Measurements from ENCODE around the gene CMTM4.

CMTM4 gene

GRCh38 chr16:66711581-66711980, 15.0 kb upstream of the CMTM4 start:
- TF ChIP-seq, protein P1, sequence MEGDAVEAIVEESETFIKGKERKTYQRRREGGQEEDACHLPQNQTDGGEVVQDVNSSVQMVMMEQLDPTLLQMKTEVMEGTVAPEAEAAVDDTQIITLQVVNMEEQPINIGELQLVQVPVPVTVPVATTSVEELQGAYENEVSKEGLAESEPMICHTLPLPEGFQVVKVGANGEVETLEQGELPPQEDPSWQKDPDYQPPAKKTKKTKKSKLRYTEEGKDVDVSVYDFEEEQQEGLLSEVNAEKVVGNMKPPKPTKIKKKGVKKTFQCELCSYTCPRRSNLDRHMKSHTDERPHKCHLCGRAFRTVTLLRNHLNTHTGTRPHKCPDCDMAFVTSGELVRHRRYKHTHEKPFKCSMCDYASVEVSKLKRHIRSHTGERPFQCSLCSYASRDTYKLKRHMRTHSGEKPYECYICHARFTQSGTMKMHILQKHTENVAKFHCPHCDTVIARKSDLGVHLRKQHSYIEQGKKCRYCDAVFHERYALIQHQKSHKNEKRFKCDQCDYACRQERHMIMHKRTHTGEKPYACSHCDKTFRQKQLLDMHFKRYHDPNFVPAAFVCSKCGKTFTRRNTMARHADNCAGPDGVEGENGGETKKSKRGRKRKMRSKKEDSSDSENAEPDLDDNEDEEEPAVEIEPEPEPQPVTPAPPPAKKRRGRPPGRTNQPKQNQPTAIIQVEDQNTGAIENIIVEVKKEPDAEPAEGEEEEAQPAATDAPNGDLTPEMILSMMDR (IDR thresholded peaks at IDR 0.05; ENCODE audit: insufficient read depth, low read length, poor library complexity, severe bottlenecking), result no peak
- no peak for TF ChIP-seq EZH2phosphoT487 (conservative IDR thresholded peaks at IDR 0.05; ENCODE audit: low read length)
- Histone ChIP-seq H3K27me3 (ENCODE audit: low read length) (no peaks in the 10 kb centered on the region), H3K4me3 (ENCODE audit: insufficient read depth, low read length, poor library complexity, severe bottlenecking) (no peak overlapping the region), H3K4me2 (ENCODE audit: low read depth, low read length, poor library complexity, severe bottlenecking) (no peak overlapping the region), H3F3A (ENCODE audit: insufficient read depth) (no peaks in the 10 kb centered on the region), H2AFZ (ENCODE audit: low read depth, low read length, severe bottlenecking) (no peak overlapping the region), H3K9me2 (replicated peaks; ENCODE audit: insufficient read depth, low read length) (no peaks in the 10 kb centered on the region), H3K79me2 (ENCODE audit: insufficient read depth, low read length) (no peaks in the 10 kb centered on the region), H3K9ac (ENCODE audit: low read length) (no peak overlapping the region), H4K20me1 (ENCODE audit: low read depth, low read length) (no peaks in the 10 kb centered on the region), H3K9me3 (ENCODE audit: insufficient read depth, low read length) (no peaks in the 10 kb centered on the region), H3K27ac (ENCODE audit: low read depth, low read length) (no peak overlapping the region), H3K36me3 (ENCODE audit: low read length) (no peaks in the 10 kb centered on the region)

GRCh38 chr16:66706506-66706880, 9.9 kb upstream of the CMTM4 start:
- Histone ChIP-seq H3K9ac (ENCODE audit: low read length) (no peak overlapping the region), H4K20me1 (ENCODE audit: low read depth, low read length) (no peaks in the 10 kb centered on the region), H2AFZ (ENCODE audit: low read depth, low read length, severe bottlenecking) (no peak overlapping the region), H3F3A (ENCODE audit: insufficient read depth) (no peaks in the 10 kb centered on the region), H3K27me3 (ENCODE audit: low read length) (no peaks in the 10 kb centered on the region), H3K4me2 (ENCODE audit: low read depth, low read length, poor library complexity, severe bottlenecking) (no peak overlapping the region), H3K36me3 (ENCODE audit: low read length) (no peaks in the 10 kb centered on the region), H3K9me3 (ENCODE audit: insufficient read depth, low read length) (no peaks in the 10 kb centered on the region), H3K4me3 (ENCODE audit: insufficient read depth, low read length, poor library complexity, severe bottlenecking) (no peak overlapping the region), H3K79me2 (ENCODE audit: insufficient read depth, low read length) (no peaks in the 10 kb centered on the region), H3K27ac (ENCODE audit: low read depth, low read length) (no peak overlapping the region), H3K9me2 (replicated peaks; ENCODE audit: insufficient read depth, low read length) (no peaks in the 10 kb centered on the region)
- TF ChIP-seq, protein P1 (IDR thresholded peaks at IDR 0.05; ENCODE audit: insufficient read depth, low read length, poor library complexity, severe bottlenecking), result no peak
- no peak for TF ChIP-seq EZH2phosphoT487 (conservative IDR thresholded peaks at IDR 0.05; ENCODE audit: low read length)

GRCh38 chr16:66705790-66706505, 9.4 kb upstream of the CMTM4 start:
- H3K9me2 ChIP-seq (replicated peaks; ENCODE audit: insufficient read depth, low read length), result no peaks in the 10 kb centered on the region
- no peak overlapping the region for H2AFZ ChIP-seq (ENCODE audit: low read depth, low read length, severe bottlenecking)
- H3K9ac ChIP-seq (ENCODE audit: low read length), result no peak overlapping the region
- no peaks in the 10 kb centered on the region for H3K79me2 ChIP-seq (ENCODE audit: insufficient read depth, low read length)
- H3K4me3 ChIP-seq (ENCODE audit: insufficient read depth, low read length, poor library complexity, severe bottlenecking), result no peak overlapping the region
- no peaks in the 10 kb centered on the region for H3K36me3 ChIP-seq (ENCODE audit: low read length)
- H3F3A ChIP-seq (ENCODE audit: insufficient read depth), result no peaks in the 10 kb centered on the region
- no peak overlapping the region for H3K4me2 ChIP-seq (ENCODE audit: low read depth, low read length, poor library complexity, severe bottlenecking)
- H3K27me3 ChIP-seq (ENCODE audit: low read length), result no peaks in the 10 kb centered on the region
- H4K20me1 ChIP-seq (ENCODE audit: low read depth, low read length), result no peaks in the 10 kb centered on the region
- no peak overlapping the region for H3K27ac ChIP-seq (ENCODE audit: low read depth, low read length)
- TF ChIP-seq, protein P1 (IDR thresholded peaks at IDR 0.05; ENCODE audit: insufficient read depth, low read length, poor library complexity, severe bottlenecking), result no peak
- no peak for TF ChIP-seq EZH2phosphoT487 (conservative IDR thresholded peaks at IDR 0.05; ENCODE audit: low read length)
- no peaks in the 10 kb centered on the region for H3K9me3 ChIP-seq (ENCODE audit: insufficient read depth, low read length)

Data from SU-DHL-6 (cell line).